Left kidney (tissue), 2 donors: ENCODE measurements around the gene UBE2N. TPM values are rescaled to one million over a fixed set of nuclear protein-coding genes. Genes with fewer than 3 reads are reported as not detected.

Experiments used
- DNase-seq: peaks from one replicate; pipeline ENCODE4 v3.0.0-alpha.2; 2013
- polyA plus RNA-seq: library from polyadenylated mRNA; unstranded; fragments of 120-200 nt; gene quantifications from one replicate; pipeline ENCODE4 v1.2.1, GENCODE V29; 2013; ENCODE audit not compliant: insufficient read length

The UBE2N gene
- polyA plus RNA-seq, 1 donor, result 173 TPM

- no peak for DNase-seq
Observed at GRCh38 chr12:93356214-93356613, 85.5 kb downstream of the UBE2N start.

Other genes starting within 250 kb of the UBE2N start
- 130 TPM for gene NUDT4, start 64.0 kb downstream of the UBE2N start, polyA plus RNA-seq
- 80.6 TPM for gene MRPL42, start 25.6 kb upstream of the UBE2N start, polyA plus RNA-seq
- 36.1 TPM for gene SOCS2, start 130.7 kb upstream of the UBE2N start, polyA plus RNA-seq
- 11.4 TPM for gene CRADD, start 235.4 kb upstream of the UBE2N start, polyA plus RNA-seq